GM19324 (cell line): Measurements from ENCODE around the gene NRG3.

ENCODE experiments used
- ATAC-seq: cut with Tn5 transposase; IDR thresholded peaks from one replicate; pipeline ENCODE4 v1.9.1; 2021; ENCODE audit warnings: mild to moderate bottlenecking, moderate library complexity; ENCODE audit not compliant: unreplicated experiment, low FRiP score

Gene NRG3

GRCh38 chr10:81882011-81882410 lies 7.0 kb downstream of the NRG3 start:
- ATAC-seq: no peak

- no peak for ATAC-seq
Measured at GRCh38 chr10:81884856-81885255, 9.9 kb downstream of the NRG3 start.

GRCh38 chr10:81885491-81885890 lies 10.5 kb downstream of the NRG3 start:
- no peak for ATAC-seq

- ATAC-seq: no peak
Measured at GRCh38 chr10:81886939-81887338, 11.9 kb downstream of the NRG3 start.

- ATAC-seq: no peak
Measured at GRCh38 chr10:81889181-81889769, 14.3 kb downstream of the NRG3 start.

- ATAC-seq: no peak
Measured at GRCh38 chr10:81894616-81895015, 19.6 kb downstream of the NRG3 start.

GRCh38 chr10:81898518-81898917 lies 23.5 kb downstream of the NRG3 start:
- ATAC-seq: no peak

GRCh38 chr10:81900989-81901388 lies 26.0 kb downstream of the NRG3 start:
- no peak for ATAC-seq

- no peak for ATAC-seq
Measured at GRCh38 chr10:81903472-81903871, 28.5 kb downstream of the NRG3 start.

- no peak for ATAC-seq
Measured at GRCh38 chr10:81905161-81905560, 30.2 kb downstream of the NRG3 start.

GRCh38 chr10:81909453-81909852 lies 34.5 kb downstream of the NRG3 start:
- no peak for ATAC-seq

GRCh38 chr10:81911328-81911727 lies 36.3 kb downstream of the NRG3 start:
- no peak for ATAC-seq

- no peak for ATAC-seq
Measured at GRCh38 chr10:81914736-81915503, 39.9 kb downstream of the NRG3 start.

GRCh38 chr10:81915504-81915897 lies 40.5 kb downstream of the NRG3 start:
- ATAC-seq: no peak

GRCh38 chr10:81917666-81918065 lies 42.7 kb downstream of the NRG3 start:
- ATAC-seq: no peak

GRCh38 chr10:81918766-81919165 lies 43.8 kb downstream of the NRG3 start:
- ATAC-seq: no peak

GRCh38 chr10:81920213-81920829 lies 45.3 kb downstream of the NRG3 start:
- no peak for ATAC-seq

- ATAC-seq: no peak
Measured at GRCh38 chr10:81928119-81928518, 53.1 kb downstream of the NRG3 start.

GRCh38 chr10:81943583-81943982 lies 68.6 kb downstream of the NRG3 start:
- no peak for ATAC-seq

- ATAC-seq: no peak
Measured at GRCh38 chr10:81944609-81945008, 69.6 kb downstream of the NRG3 start.

GRCh38 chr10:81949283-81949682 lies 74.3 kb downstream of the NRG3 start:
- ATAC-seq: no peak

GRCh38 chr10:81950358-81950757 lies 75.4 kb downstream of the NRG3 start:
- no peak for ATAC-seq
